Caco-2 (cell line): ENCODE measurements around the gene DLD. TPM values are rescaled to one million over a fixed set of nuclear protein-coding genes. Genes with fewer than 3 reads are reported as not detected.

ENCODE experiments used
- BruUV-seq: library from RNA; stranded (reverse); fragments of 400-500 nt; replicated peaks from 2 replicates; lab custom pipeline; 2021; lab: Mats Ljungman, UMichigan
- CTCF ChIA-PET: fragments of 300-600 bp; sonication (Branson Sonifier 250); formaldehyde crosslinking; loops from one replicate; lab custom pipeline; 2022; ENCODE audit warnings: antibody characterized with exemption; lab: Charles Lee
- POLR2A ChIA-PET: fragments of 300-600 bp; sonication (Branson Sonifier 250); formaldehyde crosslinking; loops from one replicate; lab custom pipeline; 2022; ENCODE audit warnings: antibody characterized with exemption; lab: Charles Lee
- DNase-seq, 2 experiments: peaks; one replicate each; pipeline versions ENCODE4 v3.0.0 to v3.0.0-alpha.2; 2020 to 2022
- H3K27me3 ChIP-seq: replicated peaks from 2 replicates; pipeline ENCODE4 v1.6.0; 2011; ENCODE audit warnings: low read length; ENCODE audit not compliant: control insufficient read depth, insufficient read depth
- H3K36me3 ChIP-seq: 2 replicates; pipeline ENCODE4 v1.5.1; 2011; ENCODE audit warnings: low read length; ENCODE audit not compliant: control insufficient read depth, insufficient read depth
- H3K4me1 ChIP-seq: fragments of 250-450 bp; sonication (Bioruptor Pico); 2 replicates; pipeline ENCODE4 v1.5.1; 2020; ENCODE audit warnings: mild to moderate bottlenecking
- H3K4me3 ChIP-seq: 2 replicates; pipeline ENCODE4 v1.5.1; 2011; ENCODE audit warnings: low read depth, mild to moderate bottlenecking, control low read depth, low read length
- H3K9me3 ChIP-seq: fragments of 250-450 bp; sonication (Bioruptor Pico); 2 replicates; pipeline ENCODE4 v1.5.1; 2020; ENCODE audit warnings: mild to moderate bottlenecking, moderate library complexity
- H3K27ac Mint-ChIP-seq: one replicate; pipeline ENCODE4 v1.8.0; 2022; ENCODE audit warnings: mixed read lengths; ENCODE audit not compliant: unreplicated experiment
- H3K27me3 Mint-ChIP-seq: one replicate; pipeline ENCODE4 v1.8.0; 2022; ENCODE audit warnings: mixed read lengths; ENCODE audit not compliant: insufficient read depth, unreplicated experiment
- H3K36me3 Mint-ChIP-seq: one replicate; pipeline ENCODE4 v1.8.0; 2022; ENCODE audit warnings: mild to moderate bottlenecking, mixed read lengths; ENCODE audit not compliant: insufficient read depth, unreplicated experiment
- H3K4me1 Mint-ChIP-seq: one replicate; pipeline ENCODE4 v1.8.0; 2022; ENCODE audit warnings: low read depth, mixed read lengths; ENCODE audit not compliant: unreplicated experiment
- H3K4me3 Mint-ChIP-seq: one replicate; pipeline ENCODE4 v1.8.0; 2022; ENCODE audit warnings: mild to moderate bottlenecking, moderate library complexity, mixed read lengths; ENCODE audit not compliant: unreplicated experiment
- H3K9me3 Mint-ChIP-seq: one replicate; pipeline ENCODE4 v1.8.0; 2022; ENCODE audit warnings: mixed read lengths; ENCODE audit not compliant: unreplicated experiment
- intact Hi-C: fragments of 100-400 bp; cut with micrococcal nuclease; formaldehyde crosslinking; loops from one replicate; pipeline ENCODE4 v1.10.0; 2022; ENCODE audit not compliant: unreplicated experiment
- total RNA-seq: library from RNA; stranded (reverse); gene quantifications from 2 replicates; pipeline ENCODE4 v1.2.3, GENCODE V29; 2022
- TF ChIP-seq, protein P1 (sequence below), 2 experiments: fragments of 200-600 bp in 1 of 2; IDR thresholded peaks; 1 replicate in 1 of 2; 2 replicates in 1 of 2; pipeline versions ENCODE4 v1.5.1 to v1.8.0; 2011 to 2022; ENCODE audit warnings: antibody characterized with exemption in 1 of 2, control low read depth in 1 of 2, inconsistent platforms in 1 of 2, low read depth in 1 of 2, low read length in 1 of 2, mild to moderate bottlenecking in 1 of 2, moderate library complexity in 1 of 2; ENCODE audit not compliant: insufficient read depth in 1 of 2, severe bottlenecking in 1 of 2, unreplicated experiment in 1 of 2

The DLD gene
- total RNA-seq, 1 experiment from 2014 or later: 141 TPM

DNA sequence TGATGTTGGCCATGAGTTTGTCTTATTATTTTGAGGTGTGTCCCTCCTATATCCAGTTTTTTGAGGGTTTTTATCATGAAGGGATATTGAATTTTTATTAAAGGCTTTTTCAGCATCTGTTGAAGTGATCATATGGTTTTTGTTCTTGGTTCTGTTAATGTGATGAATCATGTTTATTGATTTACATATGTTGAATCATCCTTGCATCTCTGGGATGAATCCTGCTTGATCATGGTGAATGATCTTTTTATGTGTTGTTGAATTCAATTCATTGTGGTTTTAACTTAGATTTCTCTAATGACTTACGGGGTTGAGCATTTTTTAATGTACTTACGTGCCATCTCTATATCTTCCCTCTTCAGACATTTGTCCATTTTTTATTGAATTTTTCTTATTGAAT, 22.9 kb downstream of the DLD start:
- CTCF ChIA-PET: no interaction called here
- peaks cover 2% of the 10 kb centered on the region for H3K36me3 ChIP-seq
- H3K4me3 Mint-ChIP-seq: no peak overlapping the region
- TF ChIP-seq, protein P1, sequence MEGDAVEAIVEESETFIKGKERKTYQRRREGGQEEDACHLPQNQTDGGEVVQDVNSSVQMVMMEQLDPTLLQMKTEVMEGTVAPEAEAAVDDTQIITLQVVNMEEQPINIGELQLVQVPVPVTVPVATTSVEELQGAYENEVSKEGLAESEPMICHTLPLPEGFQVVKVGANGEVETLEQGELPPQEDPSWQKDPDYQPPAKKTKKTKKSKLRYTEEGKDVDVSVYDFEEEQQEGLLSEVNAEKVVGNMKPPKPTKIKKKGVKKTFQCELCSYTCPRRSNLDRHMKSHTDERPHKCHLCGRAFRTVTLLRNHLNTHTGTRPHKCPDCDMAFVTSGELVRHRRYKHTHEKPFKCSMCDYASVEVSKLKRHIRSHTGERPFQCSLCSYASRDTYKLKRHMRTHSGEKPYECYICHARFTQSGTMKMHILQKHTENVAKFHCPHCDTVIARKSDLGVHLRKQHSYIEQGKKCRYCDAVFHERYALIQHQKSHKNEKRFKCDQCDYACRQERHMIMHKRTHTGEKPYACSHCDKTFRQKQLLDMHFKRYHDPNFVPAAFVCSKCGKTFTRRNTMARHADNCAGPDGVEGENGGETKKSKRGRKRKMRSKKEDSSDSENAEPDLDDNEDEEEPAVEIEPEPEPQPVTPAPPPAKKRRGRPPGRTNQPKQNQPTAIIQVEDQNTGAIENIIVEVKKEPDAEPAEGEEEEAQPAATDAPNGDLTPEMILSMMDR (IDR thresholded peaks at IDR 0.05; ENCODE audit: insufficient read depth in 1 of 2, low read depth in 1 of 2, low read length in 1 of 2, severe bottlenecking in 1 of 2, unreplicated experiment in 1 of 2): no peak
- peaks cover 9% of the 10 kb centered on the region for H3K9me3 Mint-ChIP-seq
- 0 out of 2 replicates have a peak, but pooled peaks cover 6% of the 10 kb centered on the region for H3K4me1 ChIP-seq
- POLR2A ChIA-PET: no interaction called here
- peaks cover 72% of the 10 kb centered on the region for H3K36me3 Mint-ChIP-seq
- intact Hi-C loops: no loop called here
- H3K9me3 ChIP-seq: no peaks in the 10 kb centered on the region
- no peak overlapping the region for H3K4me3 ChIP-seq
- H3K27me3 Mint-ChIP-seq: no peaks in the 10 kb centered on the region
- no peak overlapping the region for H3K27ac Mint-ChIP-seq
- no peak for DNase-seq
- H3K27me3 ChIP-seq: no peaks in the 10 kb centered on the region
- no peaks in the 10 kb centered on the region for H3K4me1 Mint-ChIP-seq
- no TSS peak for BruUV-seq

DNA sequence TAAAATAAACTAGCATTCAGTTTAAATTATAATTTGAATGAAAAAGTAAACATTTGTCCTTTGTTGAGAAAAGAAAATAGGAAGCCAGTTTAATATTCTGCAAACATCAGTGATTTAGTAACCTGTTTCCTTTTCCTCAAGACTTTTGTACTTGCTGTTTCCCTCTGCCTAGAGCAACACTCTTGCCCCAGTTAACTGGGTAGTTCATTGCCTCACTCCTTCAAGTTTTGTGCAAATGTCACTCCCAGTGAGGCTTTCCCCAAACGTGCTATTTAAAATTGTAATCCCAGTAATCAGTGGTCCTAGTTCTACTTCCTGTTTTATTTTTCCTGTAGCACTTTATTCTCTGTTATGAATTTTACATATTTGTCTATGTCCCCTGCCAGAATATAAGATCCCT, 23.8 kb downstream of the DLD start:
- BruUV-seq: no TSS peak
- no peaks in the 10 kb centered on the region for H3K9me3 ChIP-seq
- TF ChIP-seq, protein P1 (IDR thresholded peaks at IDR 0.05; ENCODE audit: insufficient read depth in 1 of 2, low read depth in 1 of 2, low read length in 1 of 2, severe bottlenecking in 1 of 2, unreplicated experiment in 1 of 2): no peak
- no peak overlapping the region for H3K4me3 Mint-ChIP-seq
- no peaks in the 10 kb centered on the region for H3K4me1 Mint-ChIP-seq
- no peak overlapping the region for H3K27ac Mint-ChIP-seq
- CTCF ChIA-PET: no interaction called here
- intact Hi-C loops: no loop called here
- H3K9me3 Mint-ChIP-seq: peaks cover 9% of the 10 kb centered on the region
- H3K4me3 ChIP-seq: no peak overlapping the region
- H3K27me3 ChIP-seq: no peaks in the 10 kb centered on the region
- no peaks in the 10 kb centered on the region for H3K27me3 Mint-ChIP-seq
- 0 out of 2 replicates have a peak, but pooled peaks cover 6% of the 10 kb centered on the region for H3K4me1 ChIP-seq
- POLR2A ChIA-PET: no interaction called here
- no peak for DNase-seq
- peaks cover 2% of the 10 kb centered on the region for H3K36me3 ChIP-seq
- peaks cover 71% of the 10 kb centered on the region for H3K36me3 Mint-ChIP-seq

DNA sequence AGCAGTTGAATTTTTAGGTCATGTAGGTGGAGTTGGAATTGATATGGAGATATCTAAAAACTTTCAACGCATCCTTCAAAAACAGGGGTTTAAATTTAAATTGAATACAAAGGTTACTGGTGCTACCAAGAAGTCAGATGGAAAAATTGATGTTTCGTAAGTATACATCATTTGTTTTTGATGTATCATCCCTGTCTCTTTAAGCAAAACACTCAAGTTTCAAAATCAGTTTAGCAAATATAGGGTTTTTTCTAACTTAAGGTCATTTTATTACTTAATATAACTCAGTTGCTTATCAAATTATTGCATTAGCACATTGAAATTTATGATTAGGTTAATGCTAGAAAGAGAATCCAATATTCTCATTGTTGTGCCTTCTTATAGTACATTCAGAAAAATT, 24.6 kb downstream of the DLD start:
- no peak overlapping the region for H3K4me3 Mint-ChIP-seq
- H3K27ac Mint-ChIP-seq: no peak overlapping the region
- Histone ChIP-seq H3K9me3 (no peaks in the 10 kb centered on the region), H3K4me1 (0 out of 2 replicates have a peak, but pooled peaks cover 6% of the 10 kb centered on the region), H3K4me3 (no peak overlapping the region), H3K27me3 (no peaks in the 10 kb centered on the region), H3K36me3 (peaks cover 2% of the 10 kb centered on the region)
- peaks cover 69% of the 10 kb centered on the region for H3K36me3 Mint-ChIP-seq
- ChIA-PET CTCF (no interaction called here), POLR2A (no interaction called here)
- H3K4me1 Mint-ChIP-seq: peaks cover 3% of the 10 kb centered on the region
- no peak for DNase-seq
- intact Hi-C loops: no loop called here
- no TSS peak for BruUV-seq
- no peaks in the 10 kb centered on the region for H3K27me3 Mint-ChIP-seq
- TF ChIP-seq, protein P1 (IDR thresholded peaks at IDR 0.05; ENCODE audit: insufficient read depth in 1 of 2, low read depth in 1 of 2, low read length in 1 of 2, severe bottlenecking in 1 of 2, unreplicated experiment in 1 of 2): no peak
- peaks cover 9% of the 10 kb centered on the region for H3K9me3 Mint-ChIP-seq
